Mucosa of stomach (tissue), 1 donor: ENCODE data around the gene RMDN3.
A peak's percentile ranks its signal among the peaks of the same experiment; 100 is the strongest.

ENCODE experiments used
- H3K27me3 ChIP-seq: one replicate; pipeline ENCODE4 v1.7.0; 2013; ENCODE audit warnings: mild to moderate bottlenecking, low read length; ENCODE audit not compliant: control insufficient read depth, insufficient read depth
- H3K36me3 ChIP-seq: one replicate; pipeline ENCODE4 v1.7.0; 2013; ENCODE audit warnings: low read length; ENCODE audit not compliant: control insufficient read depth, insufficient read depth
- H3K4me1 ChIP-seq: one replicate; pipeline ENCODE4 v1.7.0; 2013; ENCODE audit warnings: mild to moderate bottlenecking, low read length; ENCODE audit not compliant: control insufficient read depth, insufficient read depth
- H3K4me3 ChIP-seq: one replicate; pipeline ENCODE4 v1.7.0; 2013; ENCODE audit warnings: low read length
- H3K9ac ChIP-seq: one replicate; pipeline ENCODE4 v1.7.0; 2013; ENCODE audit warnings: mild to moderate bottlenecking, low read length, moderate library complexity
- H3K9me3 ChIP-seq: one replicate; pipeline ENCODE4 v1.7.0; 2013; ENCODE audit warnings: mild to moderate bottlenecking, low read length, moderate library complexity; ENCODE audit not compliant: control insufficient read depth
- donor health status: Pancreatic carcinoma.

Gene RMDN3

GRCh38 chr15:40696228-40696627, 58.8 kb downstream of the RMDN3 start:
- H3K36me3 ChIP-seq = no peaks in the 10 kb centered on the region
- H3K4me1 ChIP-seq = peaks cover 19% of the 10 kb centered on the region
- no peak overlapping the region for H3K4me3 ChIP-seq
- H3K27me3 ChIP-seq = no peaks in the 10 kb centered on the region
- H3K9ac ChIP-seq = no peak overlapping the region
- no peaks in the 10 kb centered on the region for H3K9me3 ChIP-seq

GRCh38 chr15:40695469-40695890, 59.6 kb downstream of the RMDN3 start:
- peaks cover 19% of the 10 kb centered on the region for H3K4me1 ChIP-seq
- H3K36me3 ChIP-seq = no peaks in the 10 kb centered on the region
- peak overlapping the region; percentile 99 for H3K9ac ChIP-seq
- no peaks in the 10 kb centered on the region for H3K27me3 ChIP-seq
- no peaks in the 10 kb centered on the region for H3K9me3 ChIP-seq
- H3K4me3 ChIP-seq = peak overlapping the region; percentile 97

- peak within 1 kb of the TSS; percentile 99 for H3K9ac ChIP-seq
- peak within 1 kb of the TSS; percentile 97 for H3K4me3 ChIP-seq
- no peaks in the 10 kb centered on the region for H3K27me3 ChIP-seq
Observed at GRCh38 chr15:40694688-40695468, 60.2 kb downstream of the RMDN3 start, which contains the start of gene RAD51. Gene RAD51, plus strand, starts transcription at chr15:40695174. Its CDS starts 3,585 bp downstream, at chr15:40698759.

DNA sequence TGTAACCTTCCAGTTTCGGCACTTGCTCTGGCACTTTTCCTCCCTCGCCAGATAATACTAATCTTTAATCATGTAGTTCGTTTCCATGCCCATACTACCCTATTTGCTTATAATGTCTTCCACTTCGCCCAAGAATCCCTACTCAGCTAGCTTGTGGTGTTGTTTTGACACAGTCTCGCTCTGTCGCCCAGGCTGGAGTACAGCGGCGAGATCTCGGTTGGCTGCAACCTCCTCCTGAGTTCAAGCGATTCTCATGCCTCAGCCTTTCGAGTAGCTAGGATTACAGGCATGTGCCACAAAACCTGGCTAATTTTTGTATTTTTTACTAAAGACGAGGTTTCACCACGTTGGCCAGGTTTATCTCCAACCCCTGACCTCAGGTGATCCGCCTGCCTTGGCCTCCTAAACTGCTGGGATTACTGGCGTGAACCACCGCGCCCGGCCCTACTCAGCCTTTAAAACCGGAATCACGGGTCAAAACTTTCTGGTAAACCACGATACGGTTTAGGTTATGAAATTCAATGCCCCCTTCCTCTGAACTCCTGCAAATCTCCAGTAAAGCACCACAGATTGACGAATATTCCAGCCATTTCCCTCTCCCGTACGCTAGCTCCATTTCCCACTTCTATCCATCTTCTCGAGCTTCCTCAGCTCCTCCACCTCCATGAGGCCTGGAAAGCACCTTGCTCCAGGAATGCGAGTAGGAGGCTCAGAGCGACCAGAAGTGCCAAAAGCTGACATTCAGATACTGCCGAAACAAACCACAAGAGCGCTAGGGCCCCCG, 61.0 kb downstream of the RMDN3 start:
- H3K9ac ChIP-seq = peak overlapping the region; percentile 99
- H3K36me3 ChIP-seq = no peaks in the 10 kb centered on the region
- H3K9me3 ChIP-seq = no peaks in the 10 kb centered on the region
- H3K4me1 ChIP-seq = peaks cover 19% of the 10 kb centered on the region
- H3K4me3 ChIP-seq = peak overlapping the region; percentile 97
- H3K27me3 ChIP-seq = no peaks in the 10 kb centered on the region

More at GRCh38 chr15:40694688-40695468, 60.2 kb downstream of the RMDN3 start, which contains the start of gene RAD51:
- Histone ChIP-seq H3K4me1 (peaks cover 19% of the 10 kb centered on the region), H3K9me3 (no peaks in the 10 kb centered on the region), H3K36me3 (no peaks in the 10 kb centered on the region)

DNA sequence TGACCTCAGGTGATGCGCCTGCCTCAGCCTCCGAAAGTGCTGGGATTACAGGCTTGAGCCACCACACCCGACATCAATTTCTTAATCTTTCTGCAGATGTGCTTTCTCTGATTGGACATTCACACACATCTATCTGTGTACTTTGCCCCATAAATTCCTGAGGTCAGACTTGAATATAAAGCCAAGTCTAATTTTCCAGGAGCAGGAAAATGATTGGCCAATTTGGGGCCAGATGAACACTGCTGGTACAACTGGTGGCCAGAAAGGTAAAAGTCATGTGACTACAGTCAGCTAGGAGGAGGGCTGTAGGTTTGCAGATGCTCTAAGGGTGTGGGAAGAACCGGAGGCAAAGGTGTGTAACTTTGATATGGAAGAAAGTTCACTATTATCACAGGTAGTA, 63.3 kb downstream of the RMDN3 start:
- no peaks in the 10 kb centered on the region for H3K9me3 ChIP-seq
- no peak overlapping the region for H3K9ac ChIP-seq
- H3K4me3 ChIP-seq = no peak overlapping the region
- H3K36me3 ChIP-seq = no peaks in the 10 kb centered on the region
- no peaks in the 10 kb centered on the region for H3K27me3 ChIP-seq
- peaks cover 19% of the 10 kb centered on the region for H3K4me1 ChIP-seq

GRCh38 chr15:40688932-40689799, 65.9 kb downstream of the RMDN3 start:
- no peaks in the 10 kb centered on the region for H3K27me3 ChIP-seq
- H3K36me3 ChIP-seq = no peaks in the 10 kb centered on the region
- no peak overlapping the region for H3K4me3 ChIP-seq
- no peaks in the 10 kb centered on the region for H3K9me3 ChIP-seq
- H3K9ac ChIP-seq = no peak overlapping the region
- H3K4me1 ChIP-seq = peaks cover 12% of the 10 kb centered on the region
